GM19239 (cell line): ENCODE results near the gene ABCC8.

ENCODE experiments used
- DNase-seq: peaks from one replicate; pipeline ENCODE4 v3.0.0; 2011; ENCODE audit warnings: low spot score; ENCODE audit not compliant: insufficient read length
- FAIRE-seq: peaks from 2 replicates; lab custom pipeline; 2011; peaks lifted over from hg19 to GRCh38; lab: Jason Lieb, UNC

The ABCC8 gene

DNA sequence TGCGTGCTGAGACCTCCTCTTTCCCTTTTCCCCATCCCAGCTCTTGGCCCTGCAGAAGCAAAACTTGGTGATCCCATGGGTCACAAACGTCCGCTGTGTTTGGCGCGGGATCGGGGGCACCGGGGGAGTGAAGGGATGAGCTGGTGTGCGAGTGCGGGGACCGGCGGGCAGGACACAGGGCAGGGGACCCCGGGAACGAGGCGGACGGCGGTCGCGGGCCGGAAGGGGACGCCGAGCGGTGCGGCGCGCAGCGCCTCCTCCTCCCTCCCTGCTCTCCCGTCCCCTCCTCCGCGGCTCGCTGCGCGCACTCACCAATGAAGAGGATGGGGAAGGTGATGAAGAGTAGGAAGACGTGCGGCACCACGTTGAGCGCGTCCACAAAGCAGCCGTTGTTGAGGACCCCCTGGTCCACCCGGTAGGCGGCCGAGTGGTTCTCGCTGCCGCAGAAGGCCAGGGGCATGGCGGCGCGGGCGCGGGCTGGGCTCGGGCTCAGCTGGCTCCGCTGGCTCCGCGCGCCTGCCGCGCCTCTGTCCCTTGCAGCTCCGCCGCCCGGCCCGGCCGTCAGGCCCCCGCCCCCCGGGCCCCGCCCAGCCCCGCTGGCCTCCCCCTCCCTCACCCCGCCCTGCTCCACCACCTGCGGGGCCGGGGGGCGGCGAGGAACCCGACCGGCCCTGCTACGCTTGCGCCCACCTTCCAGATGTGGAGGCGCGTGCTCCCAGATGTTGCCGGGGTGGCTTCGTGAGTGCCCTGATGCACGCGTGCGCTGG, at the start of gene ABCC8:
ABCC8 (minus strand) TSS at position 529 of the 767 bp plus-strand sequence; CDS start at position 460, 69 bp downstream.
- DNase-seq (no peak), FAIRE-seq (no peak)

DNA sequence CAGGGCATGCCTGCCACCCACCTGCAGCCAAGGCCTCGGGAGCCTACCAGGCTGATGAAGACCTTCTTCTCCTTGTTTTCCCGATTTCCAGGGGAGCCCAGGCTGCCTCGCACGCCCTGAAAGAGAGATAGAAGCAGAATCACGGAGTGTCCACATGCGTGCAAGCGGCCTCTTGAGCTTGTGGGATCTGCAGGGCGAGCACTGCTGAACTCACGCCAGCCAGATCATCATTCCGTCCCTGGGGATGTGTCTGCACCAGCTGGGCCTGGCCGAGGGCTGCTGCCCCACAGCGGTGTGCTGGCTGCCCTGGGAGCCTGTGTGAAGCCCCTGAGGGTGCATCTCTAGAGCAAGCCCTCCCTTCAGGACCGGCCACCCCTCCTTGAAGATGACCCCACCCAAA, 49.7 kb upstream of the ABCC8 start:
- FAIRE-seq: no peak

DNA sequence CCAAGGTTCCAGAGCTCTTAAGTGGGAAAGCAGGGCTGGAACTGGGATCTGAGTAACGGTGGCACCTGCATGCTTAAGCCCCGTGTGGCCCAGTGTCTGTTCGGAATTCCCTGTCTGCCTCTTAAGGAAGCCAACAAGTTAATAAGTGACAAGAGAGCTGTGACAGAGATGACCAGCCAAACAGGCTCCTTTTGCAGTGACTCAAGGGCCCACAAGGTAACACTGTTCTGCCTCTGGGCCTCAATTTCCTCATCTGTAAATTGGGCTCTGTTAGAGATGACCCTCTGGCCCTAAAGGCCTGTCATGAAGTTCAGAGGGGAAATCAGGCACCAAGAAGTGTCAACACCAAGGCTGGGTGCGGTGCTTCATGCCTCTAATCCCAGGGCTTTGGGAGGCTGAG, 48.9 kb upstream of the ABCC8 start:
- DNase-seq (no peak), FAIRE-seq (no peak)

More for the DNA sequence above, 49.7 kb upstream of the ABCC8 start:
- no peak for DNase-seq

DNA sequence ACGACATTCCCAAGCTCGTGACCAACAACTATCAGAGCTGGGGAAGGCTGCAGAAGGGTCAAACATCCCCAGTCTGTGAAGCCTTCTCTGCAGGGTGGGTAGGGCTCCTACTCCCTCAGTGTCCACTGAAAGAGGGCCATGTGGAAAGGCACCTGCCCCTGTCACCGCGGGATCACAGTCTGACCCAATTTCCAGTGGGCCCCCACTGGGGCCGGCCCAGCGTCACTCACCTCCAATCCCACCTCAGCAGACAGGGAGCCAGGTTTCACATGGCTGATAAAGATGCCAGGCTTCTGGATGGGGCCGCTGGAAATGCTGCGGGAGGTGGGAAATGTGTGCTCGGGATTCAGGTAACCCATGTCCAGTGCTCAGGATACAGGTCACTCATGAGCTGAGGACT, 47.6 kb upstream of the ABCC8 start:
- FAIRE-seq (no peak), DNase-seq (no peak)

DNA sequence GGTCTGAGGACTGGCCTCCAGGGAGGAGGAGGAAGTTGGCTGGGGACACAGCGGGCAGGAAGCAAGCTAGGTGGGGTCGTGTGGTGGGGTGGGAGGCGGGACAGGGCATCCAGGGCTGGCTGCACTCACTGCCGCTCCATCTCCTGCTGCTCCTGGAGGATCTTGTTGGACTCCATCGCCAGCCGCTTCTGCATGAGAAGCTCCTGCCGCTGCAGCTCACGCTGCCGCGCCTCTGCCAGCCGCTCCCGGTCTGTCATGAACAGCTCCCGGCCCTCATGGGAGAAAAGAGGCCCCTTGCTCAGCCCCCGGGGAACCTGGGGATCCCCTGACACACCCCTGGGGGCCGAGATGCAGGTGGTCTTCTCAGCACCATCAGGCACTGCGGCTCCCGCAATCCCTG, 46.0 kb upstream of the ABCC8 start:
- DNase-seq: no peak
- FAIRE-seq: no peak

DNA sequence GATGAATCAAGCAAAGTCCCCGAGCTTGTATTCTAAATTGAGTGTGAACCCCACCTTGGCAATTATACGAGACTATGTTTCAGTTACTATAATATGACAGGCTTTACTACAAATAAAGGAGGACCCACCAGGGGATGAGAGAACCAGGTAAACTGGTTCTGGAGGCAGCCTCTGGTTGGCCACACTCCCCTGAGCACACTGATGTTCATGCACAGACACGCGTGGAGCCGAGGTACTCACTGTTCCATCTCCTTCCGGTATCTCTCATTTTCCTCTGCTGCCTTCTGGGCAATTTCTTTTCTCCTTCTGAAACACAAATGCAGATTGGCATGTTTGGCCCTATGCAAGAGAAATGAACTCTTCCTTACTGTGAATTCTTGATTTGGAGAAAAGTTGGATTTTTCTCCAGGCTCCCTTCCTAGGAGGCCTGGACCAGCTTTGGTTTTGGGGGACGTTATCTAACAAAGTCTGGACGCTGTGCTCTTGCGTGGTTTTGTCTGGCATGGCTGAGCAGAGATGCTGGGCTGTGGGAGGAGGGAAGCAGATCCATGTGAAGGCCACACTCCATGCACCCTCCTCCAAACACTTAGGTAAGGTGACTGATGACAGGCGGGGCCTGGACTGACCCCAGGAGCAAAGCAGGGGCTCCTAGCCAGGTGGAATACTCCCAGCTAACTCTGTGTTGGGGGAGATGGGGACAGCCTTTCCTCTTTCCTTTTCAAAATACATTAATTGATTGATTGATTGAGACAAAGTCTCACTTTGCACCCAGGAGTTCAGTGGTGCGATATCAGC, 44.7 kb upstream of the ABCC8 start:
- no peak for FAIRE-seq
- no peak for DNase-seq

DNA sequence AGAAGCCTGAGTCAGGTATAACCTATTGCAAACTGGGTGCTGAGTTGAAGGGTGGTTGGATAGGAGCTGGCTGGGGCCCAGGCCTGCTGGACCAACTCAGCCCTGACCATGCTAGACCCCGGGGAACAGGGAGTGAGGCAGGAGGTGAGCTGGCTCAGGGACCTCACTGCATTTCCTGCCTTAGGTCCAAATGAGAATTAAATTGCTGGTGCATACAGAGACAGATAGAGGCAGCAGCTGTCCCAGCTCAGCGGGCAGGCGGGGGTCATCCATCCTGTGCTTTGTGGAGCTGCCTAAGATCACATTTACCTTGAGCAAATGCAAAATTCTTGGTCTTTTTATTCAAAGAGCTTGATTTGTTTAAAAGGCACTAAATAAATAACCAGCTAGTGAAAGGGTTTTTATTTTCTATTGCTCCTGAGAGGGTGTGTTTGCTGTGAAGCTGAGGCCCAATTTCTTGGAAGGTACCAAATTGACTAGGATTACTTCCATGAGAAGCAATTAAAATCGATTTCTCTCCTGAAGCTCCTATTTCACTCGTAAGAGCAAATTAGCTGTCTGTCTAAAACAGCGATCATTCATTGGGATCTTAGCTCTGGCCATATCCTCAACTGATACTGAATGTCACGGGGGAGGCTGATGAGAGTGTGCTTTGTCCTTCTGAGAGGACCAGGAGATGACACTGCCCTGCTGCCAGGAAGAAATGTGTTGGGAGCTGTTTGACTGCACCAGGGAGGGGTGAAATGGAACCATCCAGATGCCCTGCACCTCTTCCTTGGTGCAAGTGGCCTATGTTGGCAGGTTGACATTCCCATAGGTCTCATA, 42.6 kb upstream of the ABCC8 start:
- DNase-seq: no peak
- FAIRE-seq: no peak

DNA sequence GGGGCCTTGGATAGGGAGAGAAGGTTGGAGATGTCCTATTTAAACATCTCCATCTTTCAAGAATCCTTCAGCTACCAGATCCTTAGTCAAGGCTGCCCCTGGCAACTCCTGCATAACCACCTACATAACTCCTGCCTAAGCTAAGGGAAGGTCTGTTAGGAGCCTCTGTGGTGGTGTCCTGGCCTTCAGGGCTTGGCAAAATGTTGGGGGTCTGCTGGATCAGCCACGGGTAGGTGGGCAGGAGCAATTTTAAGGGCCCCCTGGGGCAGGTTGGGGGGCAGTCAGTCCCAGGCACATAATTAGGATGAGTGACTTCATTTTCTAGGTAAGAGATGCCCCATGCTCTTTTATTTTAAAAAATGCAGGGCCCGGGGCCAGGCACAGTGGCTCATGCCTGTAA, 41.7 kb upstream of the ABCC8 start:
- FAIRE-seq (no peak), DNase-seq (no peak)

DNA sequence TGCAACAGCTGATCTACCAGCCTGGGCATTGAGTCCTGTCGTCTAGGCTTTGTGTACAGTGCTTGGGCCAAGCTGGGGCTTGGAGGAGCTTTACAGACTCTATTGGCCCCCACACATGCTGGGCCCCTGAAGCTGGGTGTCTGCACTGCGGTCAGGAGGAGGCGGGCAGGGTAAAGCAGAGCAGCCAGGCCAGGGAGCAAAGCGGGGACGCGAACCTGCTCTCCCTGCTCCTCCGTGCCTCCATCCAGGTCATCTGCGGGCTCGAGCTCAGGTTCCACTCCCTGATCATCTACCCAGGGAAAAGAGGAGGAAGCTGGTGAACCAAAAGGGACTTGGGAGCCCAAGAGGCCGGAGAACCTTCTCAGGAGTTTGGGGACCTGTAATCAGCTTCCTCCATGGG, 40.5 kb upstream of the ABCC8 start:
- no peak for DNase-seq
- no peak for FAIRE-seq

DNA sequence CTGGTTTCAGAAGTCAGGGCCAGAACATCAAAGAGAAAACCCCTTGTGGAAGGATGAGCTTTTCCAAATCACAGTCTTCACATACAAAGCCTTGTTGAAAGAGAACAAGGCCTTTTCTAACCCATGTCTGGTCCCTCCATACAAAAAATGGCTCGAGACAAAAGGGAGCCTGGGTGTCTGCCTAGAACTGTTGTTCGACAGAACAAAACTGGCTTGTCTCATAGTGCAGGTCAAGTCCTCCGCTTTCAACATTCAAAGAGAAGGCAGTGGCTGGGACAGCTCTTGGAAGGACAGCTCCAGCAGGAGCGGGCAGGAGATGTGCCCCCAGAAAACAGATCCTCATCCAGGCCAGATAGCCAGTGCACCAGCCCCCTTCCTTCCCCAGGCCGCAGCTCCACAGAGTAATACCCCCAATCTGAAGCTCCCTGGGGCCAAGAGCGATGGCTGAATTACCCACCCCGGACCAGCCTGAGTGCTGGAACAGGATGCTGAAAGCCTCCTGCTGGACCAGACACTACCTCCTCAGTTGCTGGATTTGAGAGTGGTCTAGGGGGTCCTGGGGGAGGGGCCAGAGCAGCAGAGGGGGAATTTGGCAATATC, 40.0 kb upstream of the ABCC8 start:
- FAIRE-seq: no peak
- no peak for DNase-seq

DNA sequence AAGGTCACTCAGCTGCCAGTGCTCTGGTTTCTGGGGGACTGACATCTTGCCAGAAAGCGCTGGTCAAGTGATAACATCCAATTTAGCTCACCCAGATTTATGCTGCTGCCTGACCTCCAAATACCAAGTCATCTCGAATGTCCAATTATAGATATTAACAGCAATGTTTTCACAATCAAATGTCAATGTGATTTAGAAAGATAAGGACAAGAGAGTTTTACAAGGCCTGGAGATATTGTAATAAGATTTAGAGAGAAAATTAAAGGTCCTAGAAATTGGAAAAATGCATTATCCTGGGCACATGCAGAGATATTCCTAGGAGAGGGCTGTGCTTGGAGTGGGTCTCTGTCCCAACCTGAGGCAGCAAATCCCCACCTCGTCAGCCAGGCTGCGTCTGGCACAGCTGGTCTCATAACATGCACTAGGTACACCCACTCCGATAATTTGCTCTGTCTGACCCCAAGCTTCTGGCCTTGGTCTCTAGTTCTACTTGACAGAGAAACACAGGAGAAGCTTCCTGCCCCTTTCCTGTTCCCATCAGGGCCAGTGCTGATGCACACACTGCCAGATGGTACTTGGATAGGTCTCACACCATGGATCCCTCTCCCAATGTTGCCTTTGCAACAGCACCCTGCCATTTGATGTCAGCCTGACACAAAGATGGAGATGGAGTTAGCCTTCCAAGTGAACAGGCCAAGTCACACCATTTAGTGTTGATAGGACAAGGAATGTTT, 39.0 kb upstream of the ABCC8 start:
- FAIRE-seq (no peak), DNase-seq (no peak)

DNA sequence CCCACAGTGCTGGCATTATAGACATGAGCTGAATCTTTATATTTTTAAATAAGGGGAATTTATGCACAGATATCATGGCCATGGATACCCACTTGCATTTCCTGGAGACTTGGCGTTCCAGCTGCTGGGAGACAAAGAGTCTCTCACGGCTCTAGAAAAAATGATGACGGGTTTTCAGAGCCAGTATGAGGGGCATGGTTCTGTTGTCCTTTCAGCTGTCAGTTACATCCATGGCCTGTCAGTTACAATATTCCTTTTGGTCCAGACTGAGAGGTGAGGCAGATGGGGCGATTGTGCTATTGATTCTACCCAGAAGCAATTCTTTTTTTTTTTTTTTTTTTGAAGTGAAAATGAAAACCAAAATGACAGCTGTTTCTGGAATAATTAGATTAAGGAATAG, 37.8 kb upstream of the ABCC8 start:
- no peak for FAIRE-seq
- DNase-seq: no peak

DNA sequence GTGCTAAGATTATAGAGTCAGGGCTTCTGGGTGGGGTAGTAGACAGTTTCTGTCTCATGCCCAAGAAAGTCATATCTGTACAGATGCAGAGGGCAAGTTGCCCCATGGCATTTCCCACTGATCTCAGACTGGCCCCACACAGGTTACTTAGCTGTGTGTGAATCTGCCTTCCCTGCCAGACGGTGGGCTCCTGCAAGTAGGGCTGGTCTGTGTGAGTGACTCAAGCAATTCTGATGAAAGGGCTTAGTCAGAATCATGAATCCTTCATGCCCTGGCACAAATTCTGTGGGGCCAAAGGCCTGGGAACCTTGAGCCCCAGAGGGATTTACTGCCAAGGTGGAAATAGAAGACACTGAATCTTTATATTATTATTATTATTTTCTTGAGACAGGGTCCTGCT, 37.2 kb upstream of the ABCC8 start:
- DNase-seq (no peak), FAIRE-seq (no peak)

DNA sequence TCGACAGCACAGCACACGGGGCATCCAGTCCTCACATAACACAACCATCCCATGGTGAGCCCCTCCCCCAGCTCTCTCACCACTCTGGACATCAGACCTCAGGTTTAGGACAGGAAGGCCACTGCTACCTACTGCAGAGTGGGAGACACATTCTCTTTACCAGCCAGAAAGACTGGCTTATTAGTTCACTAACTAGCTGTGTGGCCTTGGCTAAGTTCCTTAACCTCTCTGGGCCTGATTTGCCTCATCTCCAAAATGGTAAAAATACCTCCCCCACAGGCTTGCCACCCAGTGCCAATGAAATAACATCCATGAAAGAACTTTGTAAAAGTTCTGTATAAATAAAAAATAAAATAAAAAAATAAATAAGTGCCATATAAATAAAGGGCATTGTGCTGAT, 35.5 kb upstream of the ABCC8 start:
- FAIRE-seq: no peak

DNA sequence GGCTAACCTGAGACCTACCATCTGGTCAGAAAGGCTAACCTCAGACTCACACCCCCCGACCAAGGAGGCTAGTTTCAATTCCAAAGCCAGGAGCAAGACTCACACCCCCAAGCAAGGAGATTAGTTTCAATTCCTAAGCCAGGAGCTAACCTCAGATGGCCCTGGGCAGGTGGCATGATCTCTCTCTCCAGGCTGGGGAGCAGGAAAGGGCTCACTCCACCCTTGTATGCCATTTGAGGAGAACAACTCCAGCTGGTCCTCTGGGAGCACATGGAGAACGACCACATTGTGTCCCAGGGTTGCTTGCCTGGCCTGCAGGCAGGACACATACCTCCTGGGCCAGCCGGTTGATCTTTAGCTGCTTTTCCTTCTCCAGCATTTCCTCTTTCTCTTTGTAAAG, 34.9 kb upstream of the ABCC8 start:
- DNase-seq (no peak), FAIRE-seq (no peak)

More for the DNA sequence above, 35.5 kb upstream of the ABCC8 start:
- no peak for DNase-seq

DNA sequence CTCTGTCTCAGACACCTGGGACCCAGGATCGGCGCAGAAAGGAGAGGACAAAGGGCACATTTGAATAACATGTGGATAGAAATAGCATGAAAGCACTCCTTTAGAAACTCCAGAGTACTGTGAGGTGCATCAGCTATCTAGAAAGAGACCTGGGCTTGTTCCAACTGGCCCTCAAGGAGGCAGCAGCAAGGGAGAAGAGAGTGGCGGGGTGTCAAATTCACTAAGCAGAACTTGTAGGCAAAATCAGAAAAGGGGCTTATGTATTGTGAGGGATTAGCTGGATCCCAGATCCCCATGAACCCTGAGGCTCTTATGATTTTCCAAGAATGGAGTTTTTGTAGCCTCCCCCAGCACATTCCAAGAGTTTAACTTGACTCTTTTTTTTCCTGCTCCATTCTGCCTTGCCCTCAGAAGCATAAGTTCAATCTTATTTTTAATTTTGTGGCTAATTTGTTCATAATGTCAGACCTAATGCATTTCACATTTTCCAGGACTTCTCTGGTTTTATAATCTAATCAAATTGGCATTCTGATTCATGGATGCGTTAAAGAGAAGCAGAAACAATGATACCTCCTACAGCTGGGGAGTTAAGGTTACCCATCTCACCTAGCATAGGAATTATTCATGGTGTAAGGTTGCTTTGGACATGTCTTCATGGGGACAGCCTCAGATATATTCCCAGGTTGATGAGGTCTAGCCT, 34.0 kb upstream of the ABCC8 start:
- DNase-seq: no peak
- FAIRE-seq: no peak

DNA sequence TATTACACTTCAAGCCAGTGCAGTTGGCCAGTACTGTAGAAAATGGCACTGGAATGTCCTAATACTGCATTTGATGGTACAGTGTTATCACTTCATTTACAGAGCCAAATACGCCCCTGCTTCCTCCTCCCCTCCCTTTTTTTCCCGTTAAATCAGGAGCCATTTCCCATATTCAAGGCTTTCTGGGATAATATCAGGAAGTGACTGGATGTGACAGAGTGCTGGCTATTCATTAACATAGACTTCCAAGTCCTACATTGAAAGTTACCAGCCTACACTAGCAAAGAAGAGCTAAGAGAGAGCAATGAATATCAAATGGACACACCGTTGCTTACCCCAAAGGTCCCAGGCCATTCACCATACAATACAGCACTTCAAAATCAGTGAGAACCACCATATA, 32.1 kb upstream of the ABCC8 start:
- FAIRE-seq: no peak
- DNase-seq: no peak

DNA sequence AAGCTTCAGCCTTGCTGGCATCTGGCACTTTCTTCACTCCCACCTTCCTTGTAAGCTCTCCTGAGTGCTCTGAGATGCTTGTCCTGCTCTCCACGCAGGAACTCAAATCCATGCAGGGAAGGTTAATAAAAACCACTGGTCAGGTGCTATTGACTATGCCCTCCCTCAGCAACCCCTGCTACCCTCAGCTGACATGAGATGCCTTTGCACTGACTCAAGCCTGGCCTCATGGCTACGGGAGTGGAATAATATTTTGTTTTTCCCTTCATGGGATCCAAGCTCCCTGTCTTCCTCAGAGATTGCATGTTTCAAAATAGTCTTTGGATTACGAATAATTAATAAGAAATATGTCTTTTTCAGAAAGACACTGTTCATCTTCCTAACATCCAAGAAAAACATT, 31.7 kb upstream of the ABCC8 start:
- no peak for FAIRE-seq
- no peak for DNase-seq

DNA sequence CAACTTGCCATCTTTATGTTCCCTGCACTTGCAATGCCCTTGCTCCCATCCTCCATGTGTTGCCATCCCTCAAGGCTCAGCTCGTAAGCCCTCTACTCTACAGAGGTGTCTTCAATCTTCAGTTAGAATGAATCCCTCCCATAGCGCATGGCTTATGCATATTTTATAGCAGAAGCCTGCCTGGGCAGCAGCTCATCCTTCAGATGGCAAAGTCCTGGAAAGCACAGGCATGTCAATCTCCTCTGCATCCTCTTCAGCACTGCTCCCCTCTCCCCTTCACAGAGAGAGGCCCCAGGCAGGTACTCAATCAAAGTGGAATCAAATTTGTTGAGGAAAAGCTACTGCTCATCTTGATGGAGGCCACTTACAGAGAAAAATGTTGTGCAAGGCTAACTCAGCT, 31.1 kb upstream of the ABCC8 start:
- FAIRE-seq (no peak), DNase-seq (no peak)
